Medulla oblongata (tissue), 1 donor: Measurements from ENCODE around the gene MTG2.

Experiments used
- DNase-seq: peaks from one replicate; pipeline ENCODE4 v3.0.0-alpha.2; 2015; ENCODE audit errors: extremely low spot score

MTG2 gene

DNA sequence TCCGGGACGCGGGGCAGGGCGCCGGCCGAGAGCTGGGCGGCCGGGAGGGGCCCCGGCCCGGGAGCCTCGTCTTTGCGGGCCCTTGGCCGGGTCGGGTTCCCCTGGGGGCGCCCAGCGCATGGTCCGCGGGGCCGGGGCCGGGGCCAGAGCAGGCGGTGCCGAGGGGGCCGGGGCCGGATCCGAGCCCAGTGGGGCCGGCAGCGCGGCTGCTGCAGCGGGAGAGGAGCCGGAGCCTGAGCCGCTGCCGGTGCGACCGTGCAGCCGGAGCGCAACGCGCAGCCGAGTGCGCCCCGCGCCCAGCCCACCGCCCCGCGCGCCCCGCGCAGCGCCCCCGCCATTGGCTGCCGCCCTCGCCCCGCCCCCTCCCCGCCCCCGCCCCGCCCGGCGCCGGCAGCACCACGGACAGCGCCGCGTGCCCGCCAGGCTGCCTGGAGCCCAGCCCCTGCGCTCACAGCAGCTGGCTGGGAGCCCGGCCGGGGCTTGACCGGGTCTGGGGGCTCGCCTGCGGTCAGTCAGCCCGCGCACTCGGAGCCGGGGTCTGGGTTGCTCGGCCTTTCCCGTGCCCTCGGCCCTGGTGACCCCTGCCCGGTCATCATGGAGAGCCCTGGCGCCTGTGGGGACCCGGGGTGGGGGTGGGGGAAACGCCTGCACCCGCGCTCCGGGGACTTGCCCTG lies 37.3 kb downstream of the MTG2 start, which contains the start of gene HRH3:
Gene HRH3, minus strand, starts transcription at position 287 of the 674 bp plus-strand sequence. CDS start 308 bp downstream, outside the sequence.
- DNase-seq: no peak

DNA sequence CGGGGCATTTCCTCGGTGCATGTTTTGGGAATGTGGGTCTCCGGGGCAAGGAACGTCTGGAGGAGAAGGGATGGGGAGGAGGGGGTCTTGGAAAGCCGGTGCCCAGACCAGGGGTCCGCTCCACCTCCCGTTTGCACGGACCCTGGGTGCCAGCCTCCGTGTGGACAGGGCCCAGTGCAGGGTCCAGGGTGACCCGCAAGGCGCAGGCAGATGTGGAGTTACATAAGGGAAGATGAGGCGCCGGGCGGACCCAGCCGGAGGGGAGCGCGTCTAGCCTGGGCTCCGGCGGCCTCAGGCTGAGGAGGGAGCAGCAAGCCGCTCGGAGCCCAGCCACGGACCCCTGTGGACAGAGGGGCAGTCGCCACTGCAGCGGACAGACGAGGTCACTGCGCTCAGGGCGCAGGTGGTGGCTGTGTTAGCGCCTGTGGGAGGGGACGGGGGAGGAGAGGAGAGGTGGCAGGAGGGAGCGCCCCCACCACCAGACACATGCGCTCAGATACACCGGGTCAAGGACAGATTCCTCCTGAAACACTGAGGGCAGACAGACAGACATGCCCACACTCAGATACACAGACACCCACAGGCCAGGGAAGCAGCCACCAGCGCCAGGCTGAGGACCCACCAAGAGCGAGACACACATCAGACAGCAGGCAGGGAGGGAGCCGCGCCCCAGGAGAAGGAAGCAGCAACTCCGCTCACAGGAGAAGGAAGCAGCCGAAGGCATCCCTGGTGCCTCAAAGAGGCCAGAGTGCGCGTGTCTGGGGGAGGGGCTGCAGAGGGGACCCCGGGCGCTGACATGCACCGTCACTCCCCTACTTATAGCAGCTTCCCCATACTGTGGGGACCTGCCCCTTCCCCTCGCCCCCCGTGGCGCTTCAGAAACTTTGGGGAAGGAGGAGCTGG lies 38.1 kb downstream of the MTG2 start:
- DNase-seq: no peak

DNA sequence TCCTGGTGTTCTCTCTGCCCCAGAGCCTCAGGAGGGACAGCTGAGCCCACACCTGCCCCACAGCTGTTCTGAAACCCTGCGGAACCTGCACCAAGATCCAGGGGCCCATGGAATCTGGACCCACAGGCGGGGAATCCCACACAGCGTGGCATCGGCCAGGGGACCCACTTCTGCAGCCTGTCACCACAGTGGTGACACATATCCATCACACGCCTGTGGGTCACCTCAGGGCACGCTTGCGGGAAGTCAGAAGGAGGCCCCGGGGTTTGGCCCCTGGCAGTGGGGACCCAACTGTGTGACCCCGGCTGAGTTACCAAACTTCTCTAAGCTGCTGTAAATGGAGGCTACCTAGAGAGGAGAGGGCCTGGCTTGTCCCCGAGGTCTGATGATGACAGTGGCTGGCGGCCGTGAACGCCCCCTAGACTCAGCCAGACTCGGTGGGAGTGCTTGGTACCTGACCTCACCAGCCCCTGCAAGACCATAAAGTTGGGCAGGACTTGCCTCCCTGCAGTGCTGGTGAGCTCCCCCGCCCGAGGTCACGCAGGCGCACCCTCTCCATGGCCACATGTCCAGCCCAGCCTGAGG lies 39.5 kb downstream of the MTG2 start:
- no peak for DNase-seq

DNA sequence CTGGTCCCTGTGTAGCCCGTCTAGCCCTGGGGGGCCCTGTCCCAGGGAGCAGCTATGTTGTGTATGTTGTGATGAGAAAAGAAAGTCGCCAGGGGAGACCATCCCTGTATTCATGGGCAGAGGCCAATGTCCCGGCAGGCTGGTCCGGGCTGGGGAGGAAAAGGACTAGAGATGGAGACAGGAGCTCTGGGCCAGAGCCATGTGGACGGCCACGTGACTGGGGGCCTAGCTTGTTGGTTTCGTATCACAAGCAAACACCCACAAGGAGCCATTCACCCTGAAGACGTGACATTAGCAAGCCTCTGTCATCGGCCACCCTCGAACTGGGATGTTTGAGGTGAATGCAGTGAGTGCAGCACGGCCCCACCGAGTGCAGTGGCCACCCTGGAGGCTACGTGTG lies 40.1 kb downstream of the MTG2 start:
- no peak for DNase-seq

DNA sequence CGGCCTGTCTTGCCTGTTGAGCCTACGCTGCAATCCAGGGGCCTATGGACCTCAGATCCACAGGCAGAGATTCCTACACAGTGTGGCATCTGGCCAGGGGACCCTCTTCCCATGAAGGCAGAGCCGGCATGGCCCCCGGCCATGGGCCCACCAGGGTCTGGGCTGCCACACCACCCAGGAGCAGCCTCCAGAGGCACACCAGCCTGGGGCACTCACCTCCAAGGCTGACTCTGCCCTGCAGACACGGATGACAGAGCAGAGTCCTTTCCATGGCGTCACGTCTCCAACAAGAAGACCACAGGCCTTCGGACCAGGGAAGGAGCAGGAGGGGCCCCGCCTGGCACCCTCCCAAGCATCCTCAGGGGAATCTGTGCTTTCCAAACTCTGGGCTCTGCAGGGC lies 40.7 kb downstream of the MTG2 start:
- DNase-seq: no peak

DNA sequence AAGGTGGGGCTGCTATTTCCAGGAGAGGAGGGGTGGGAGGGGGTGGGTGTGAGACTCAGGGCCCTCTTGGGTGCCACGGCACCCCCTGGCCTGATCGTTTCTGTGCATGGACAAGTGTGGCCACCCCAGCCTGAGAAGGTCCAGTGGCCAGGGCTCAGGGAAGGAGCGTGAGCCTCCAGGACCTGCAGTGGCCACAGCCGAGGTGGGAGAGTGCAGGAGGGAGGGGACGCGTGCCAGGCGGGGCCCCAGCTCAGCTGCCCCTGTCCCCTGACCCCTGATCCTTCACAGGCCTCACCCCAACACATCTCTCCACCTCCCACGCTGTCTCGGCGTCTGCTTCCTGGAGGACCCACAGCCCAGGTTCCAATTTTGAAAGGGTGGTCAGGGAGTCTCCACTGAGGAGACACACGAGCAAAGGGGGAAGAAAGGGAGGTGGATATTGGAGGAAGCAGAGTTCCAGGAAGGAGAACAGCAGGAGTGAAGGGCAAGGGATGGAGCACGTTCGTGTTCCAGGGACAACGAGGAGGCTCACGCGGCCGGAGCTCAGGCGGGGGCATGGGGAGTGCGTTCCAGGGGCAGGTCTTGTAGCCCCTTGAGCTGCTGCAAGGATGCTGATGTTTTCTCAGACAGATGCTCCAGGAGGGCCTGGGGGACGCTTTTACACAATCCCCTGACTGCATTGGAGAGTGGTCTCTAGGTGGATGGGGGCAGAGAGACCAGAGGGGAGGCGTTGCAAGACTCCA lies 41.5 kb downstream of the MTG2 start:
- no peak for DNase-seq

DNA sequence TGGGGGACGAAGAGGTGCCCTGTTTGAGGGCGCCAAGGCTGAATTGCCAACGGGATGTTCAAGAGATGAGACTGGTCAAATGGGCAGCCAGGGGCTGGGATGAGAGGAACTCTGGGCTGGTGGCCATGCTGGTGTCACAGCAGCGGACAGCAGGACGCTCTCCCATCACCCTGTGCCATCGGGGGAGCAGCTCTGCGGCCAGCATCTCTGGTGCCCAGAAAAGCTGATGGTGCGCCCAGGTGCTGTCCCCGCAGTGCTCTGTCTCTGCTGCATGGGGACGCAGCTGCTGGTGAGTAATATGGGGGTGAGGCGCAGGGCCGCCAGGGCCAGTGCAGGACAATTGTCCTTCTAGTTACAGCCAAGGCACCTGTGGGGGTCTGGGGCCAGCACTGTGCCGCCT lies 42.2 kb downstream of the MTG2 start:
- DNase-seq: no peak

DNA sequence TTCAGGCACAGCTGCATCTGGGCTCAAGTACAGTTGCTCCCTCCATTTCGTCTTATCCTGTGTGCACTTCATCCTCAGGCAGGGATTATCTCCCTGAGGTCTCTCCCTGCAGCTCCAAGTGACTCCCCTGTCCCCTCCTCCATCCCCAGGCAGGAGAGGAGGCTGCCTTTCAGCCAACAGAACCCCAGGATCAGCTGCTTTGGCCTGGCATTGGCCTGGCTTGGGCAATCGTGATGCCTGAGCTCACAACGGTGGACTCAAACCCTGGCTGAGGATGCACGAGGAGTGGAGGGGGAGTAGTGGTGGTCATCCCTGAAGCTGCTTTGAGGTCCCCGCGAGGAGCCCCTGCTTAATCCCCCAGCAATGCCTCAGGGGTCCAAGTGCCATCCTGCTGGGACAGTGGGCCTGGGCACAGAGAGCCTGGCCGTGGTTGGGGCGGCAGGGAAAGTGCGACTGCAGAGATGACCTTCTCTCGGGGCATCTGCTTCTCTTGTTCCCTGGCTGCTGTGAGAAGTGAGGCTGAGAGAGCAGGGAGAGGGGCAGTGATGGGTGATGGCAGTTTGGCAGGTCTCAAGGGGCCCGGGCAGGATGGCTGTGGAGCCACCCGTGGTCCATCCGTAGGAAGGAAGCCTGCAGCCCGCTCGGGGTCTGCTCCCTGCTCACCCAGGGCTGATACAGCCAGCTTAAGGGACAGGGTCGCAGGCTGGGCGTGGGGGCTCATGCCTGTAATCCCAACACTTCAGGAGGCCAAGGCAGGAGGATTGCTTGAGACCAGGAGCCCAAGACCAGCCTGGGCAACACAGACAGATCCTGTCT lies 43.2 kb downstream of the MTG2 start:
- DNase-seq: no peak

DNA sequence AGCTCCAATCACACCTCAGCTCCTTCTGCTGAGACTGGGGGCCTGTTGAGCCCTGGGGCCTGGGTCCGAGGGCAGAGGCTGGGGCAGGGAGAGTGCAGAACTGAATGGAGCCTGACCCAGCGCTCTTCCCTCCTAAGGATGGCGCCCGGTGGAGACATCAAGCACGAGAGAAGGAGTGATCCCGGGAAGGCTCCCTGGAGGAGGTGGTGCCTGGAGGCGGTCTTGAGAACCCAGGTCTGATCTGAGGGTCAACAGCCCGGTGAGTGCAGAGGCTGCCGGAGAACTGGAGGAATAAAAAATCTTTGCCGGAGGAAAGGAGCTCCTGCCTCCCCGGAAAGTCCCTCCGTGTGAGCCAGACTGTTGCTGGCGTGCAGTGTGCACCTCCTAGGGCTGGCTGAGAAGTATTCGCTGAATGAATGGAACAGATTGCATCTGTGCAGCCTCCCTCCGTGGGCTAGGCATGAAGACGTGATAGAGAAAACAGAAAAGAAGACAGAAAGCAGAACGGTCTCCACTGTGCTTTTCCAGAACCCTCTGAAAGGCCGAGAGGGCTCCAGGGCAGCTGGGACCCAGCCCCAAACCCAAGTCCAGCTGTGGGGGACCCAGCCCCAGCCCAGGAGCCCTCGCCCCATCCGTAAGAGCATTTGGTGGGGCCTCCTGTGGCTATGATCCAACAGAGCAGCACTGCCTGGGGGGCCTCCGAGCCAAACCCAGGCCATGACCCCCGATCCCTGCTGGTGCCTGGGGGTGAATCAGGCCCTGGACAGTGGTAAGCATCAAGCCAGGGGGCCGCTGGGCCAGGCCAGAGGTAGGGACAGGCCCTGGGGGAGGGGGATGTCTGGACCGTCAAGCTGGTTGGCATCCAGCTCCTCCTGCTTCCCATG lies 44.1 kb downstream of the MTG2 start:
- no peak for DNase-seq

DNA sequence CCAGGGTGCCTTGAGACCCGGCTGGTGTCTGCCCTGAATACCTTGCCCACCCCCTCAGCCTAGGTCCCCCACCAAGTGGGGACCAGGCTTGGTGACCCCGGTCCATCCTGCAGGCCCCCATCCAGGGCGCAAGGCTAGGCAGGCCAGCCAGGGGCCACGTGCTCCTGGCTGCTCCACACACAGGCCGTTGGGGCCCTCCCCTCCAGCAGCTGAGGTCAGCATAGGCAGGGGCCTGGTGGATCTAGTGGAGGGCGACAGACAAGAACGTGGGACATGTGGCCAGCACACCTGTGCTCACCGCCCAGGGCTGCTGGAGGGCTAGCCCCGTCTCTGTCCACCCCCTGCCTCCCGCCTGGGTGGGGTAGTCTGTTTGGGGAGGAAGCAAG lies 44.8 kb downstream of the MTG2 start:
- DNase-seq: no peak

DNA sequence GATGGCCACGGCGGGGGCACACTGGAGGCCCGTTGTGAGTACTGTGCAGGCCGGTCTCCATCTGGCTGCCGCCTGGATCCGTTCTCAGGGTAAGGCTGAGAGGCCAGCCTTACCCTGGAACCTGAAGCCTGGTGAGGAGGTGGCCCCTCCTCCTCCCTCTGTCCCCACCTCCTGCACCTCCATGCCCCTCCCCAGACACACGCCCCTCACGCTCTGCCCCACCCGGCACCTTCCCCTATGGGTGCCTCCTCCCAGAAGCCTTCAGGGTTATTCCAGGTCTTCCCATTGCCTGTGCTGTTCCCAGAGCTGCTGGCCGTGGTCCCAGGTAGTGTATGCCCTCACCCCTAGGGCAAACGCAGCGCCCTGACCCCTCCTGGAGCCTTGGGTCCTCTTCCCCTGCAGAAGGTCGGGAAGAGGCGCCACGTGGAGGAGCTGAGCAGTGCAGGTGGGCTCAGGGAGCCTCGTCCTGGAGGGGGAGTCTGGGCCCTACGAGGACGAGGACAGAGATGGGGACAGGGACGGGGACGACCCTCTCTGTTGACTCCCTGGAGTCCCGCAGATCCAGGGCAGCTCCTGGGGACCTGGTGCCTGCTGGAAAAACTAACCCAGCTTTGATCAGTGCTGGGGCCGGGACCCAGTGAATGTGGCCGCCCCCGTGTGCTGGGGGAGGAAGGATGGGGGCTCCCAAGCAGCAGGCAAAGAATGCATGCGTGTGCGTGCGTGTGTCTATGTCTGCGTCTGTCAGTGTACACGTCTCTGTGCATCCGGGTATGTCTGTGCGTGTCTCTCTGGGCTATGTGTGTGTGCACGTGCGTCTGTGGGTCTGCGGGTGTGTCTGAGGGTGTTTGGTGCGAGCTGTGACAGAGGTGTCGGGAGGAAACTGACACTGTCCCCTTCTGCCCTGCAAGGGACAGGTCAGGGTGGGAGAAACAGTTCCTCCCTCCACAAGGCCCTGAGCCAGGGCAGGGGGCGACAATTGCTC lies 45.4 kb downstream of the MTG2 start:
- DNase-seq: no peak

DNA sequence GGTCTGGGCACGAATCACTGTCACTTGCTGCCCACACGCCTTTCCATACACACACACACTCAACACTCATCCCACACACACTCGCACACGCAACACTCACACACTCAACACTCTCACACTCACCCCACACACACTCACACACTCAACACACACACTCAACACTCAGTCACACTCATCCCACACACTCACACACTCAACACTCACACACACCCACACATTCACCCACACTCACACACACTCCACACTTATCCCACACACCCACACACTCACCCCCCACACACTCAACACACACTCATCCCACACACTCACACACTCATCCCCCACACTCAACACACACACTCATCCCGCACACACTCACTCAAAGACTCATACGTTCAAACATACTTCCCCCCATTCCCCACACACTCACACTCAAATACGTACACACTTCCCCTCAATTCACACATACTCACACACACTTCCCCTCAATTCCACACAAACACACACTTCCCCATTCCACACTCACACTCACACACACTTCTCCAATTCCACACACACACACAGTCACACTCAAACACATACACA lies 46.2 kb downstream of the MTG2 start:
- no peak for DNase-seq

DNA sequence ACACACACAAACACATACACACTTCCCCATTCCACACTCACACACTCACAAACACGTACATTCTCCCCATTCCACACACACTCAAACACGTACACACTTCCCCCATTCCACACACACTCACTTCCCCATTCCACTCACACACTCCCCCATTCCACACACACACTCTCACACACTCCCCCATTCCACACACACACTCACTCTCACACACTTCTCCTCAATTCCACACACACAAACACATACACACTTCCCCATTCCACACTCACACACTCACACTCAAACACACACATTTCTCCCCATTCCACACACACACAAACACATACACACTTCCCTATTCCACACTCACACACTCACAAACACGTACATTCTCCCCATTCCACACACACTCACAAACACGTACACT lies 46.8 kb downstream of the MTG2 start:
- no peak for DNase-seq

DNA sequence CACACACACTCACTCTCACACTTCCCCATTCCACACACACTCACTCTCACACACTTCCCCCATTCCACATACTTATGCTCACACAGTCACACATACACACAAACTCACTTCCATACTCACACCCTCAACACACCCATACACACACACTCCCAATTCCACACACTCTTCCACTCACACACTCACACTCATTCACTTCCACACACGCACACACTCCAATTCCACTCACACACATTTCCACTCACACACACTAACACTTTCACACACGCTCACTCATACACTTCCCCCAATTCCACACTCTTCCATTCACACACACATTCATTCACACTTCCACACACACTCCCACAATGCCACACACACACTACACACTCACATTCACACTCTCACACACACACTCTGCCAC lies 47.4 kb downstream of the MTG2 start:
- DNase-seq: no peak

DNA sequence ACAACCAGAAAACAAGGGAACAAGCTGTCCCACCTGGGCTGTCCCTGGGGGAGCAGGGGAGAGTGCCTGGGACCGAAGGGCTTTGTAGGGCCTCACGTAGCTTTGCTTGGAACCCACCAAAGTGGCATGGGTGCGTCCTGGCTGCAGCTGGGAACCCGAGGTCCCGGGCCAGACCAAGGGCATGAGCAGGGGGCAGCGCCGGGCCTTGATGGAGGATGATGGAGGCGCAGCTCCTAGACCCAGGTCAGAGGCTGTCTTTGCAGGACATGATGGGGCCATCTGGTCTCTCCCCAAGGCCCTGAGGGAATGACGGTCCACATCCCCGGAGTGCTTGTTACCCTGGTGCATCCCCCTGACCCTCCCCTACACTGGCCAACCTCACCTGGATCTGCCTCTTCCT lies 47.9 kb downstream of the MTG2 start:
- no peak for DNase-seq

DNA sequence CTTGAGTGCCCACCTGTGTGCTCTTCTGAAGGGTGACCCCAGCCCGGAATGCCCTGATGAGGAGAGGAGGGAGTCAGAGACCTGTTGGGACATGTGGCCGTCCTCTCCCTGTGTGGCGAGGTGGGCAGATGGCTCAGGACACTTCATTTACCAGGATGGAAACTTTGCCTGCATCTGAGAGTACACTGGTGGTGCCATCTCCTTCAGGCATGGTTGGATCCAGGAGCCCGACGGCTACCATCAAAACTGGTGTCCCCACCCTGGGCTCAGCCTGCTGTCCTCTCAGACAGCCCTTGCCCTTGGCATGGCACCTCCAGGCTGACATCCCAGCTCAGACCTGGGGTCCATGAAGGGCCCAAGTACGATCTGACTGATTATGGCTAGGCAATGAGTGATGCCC lies 48.5 kb downstream of the MTG2 start:
- no peak for DNase-seq

DNA sequence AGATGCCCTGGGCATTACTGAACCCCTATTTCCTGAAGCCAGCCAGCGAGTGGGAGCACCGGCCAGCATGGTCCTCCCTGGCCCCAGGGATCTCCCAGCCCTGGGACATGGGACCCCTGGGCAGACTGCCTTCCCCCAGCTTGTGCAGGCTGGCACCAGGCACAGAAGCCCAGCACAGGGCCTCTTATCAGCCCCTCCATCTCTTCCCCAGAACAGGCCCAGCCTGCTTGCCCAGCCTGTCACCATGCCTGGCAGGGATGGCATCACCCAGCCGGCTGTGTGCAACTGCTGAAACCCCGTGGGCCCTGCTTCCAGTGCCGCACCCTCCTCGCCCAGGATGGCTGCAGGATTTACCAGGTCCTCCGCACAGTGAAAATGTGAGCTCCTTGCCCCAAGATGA lies 49.4 kb downstream of the MTG2 start:
- DNase-seq: no peak

DNA sequence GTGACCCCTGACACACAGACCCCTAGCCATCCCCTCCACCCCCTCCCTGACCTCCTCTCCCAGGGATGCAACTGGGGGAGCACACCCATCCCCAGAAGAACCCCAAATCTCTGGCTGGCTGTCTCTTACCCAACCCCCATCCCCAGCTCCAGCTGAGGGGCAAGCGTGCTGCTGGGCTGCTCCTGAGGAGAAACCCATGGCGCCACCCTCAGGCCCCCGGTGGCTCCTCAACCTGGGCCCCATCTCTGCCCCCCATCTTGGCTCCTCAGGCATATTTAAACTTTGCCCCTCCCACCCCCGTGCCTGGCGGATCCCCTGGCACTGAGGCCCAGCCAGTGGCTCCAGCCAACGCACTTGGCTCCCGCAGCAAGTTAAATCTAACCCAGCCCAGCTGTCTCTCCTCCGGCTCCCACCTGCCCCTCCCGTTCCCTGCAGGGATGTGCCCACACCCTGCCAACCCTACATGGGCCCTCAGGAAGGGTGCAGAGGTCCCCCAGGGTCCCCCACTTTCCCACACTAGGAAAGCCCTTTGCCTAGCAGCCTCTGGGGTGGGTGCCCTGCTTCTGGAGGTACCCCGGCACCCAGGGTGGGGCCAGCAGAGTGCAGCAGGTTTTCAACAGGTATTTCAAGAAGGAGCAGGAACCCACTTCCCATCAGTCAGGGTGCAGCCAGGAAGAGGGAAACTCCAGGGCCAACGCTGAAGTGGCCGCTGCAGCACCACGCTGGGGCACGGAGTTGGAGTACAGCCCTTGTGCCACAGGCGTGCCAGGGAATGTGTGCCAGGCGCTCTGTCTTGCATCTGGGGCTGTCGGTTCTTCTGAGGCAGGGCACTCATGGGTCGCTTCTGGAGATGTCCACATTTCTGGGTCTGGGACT lies 50.2 kb downstream of the MTG2 start:
- no peak for DNase-seq
